ENCODE results near the gene ST6GALNAC4. TPM values are rescaled to one million over a fixed set of nuclear protein-coding genes. Genes with fewer than 3 reads are reported as not detected.
A peak's percentile ranks its signal among the peaks of the same experiment; 100 is the strongest.

ST6GALNAC4 gene
- total and polyA plus RNA-seq, 9 of the 15 experiments (the other 6 are each of a cell fraction or from before 2014, with no cell fraction given), result 2.6 to 43.1 (median 15.4) TPM

- TF ChIP-seq NR2C2 (CRISPR knock-in tag; IDR thresholded peaks at IDR 0.05) (no peak), NR2C2 (tag; IDR thresholded peaks at IDR 0.05) (peak; percentile 86), RBM39 (optimal IDR thresholded peaks at IDR 0.05; ENCODE audit: low read depth, low read length) (no peak), POLR2G (IDR thresholded peaks at IDR 0.05; ENCODE audit: low read depth, low read length) (peak; percentile 18), DNMT1 (IDR thresholded peaks at IDR 0.05) (no peak), FOXK1 (CRISPR knock-in tag; IDR thresholded peaks at IDR 0.05; ENCODE audit: borderline replicate concordance) (no peak), ZNF408 (CRISPR knock-in tag; IDR thresholded peaks at IDR 0.05; ENCODE audit: low read depth) (no peak), THAP12 (CRISPR knock-in tag; IDR thresholded peaks at IDR 0.05) (no peak)
These were observed 10.6 kb upstream of the ST6GALNAC4 start (continued) for GRCh38 chr9:127927201-127927987.

DNA sequence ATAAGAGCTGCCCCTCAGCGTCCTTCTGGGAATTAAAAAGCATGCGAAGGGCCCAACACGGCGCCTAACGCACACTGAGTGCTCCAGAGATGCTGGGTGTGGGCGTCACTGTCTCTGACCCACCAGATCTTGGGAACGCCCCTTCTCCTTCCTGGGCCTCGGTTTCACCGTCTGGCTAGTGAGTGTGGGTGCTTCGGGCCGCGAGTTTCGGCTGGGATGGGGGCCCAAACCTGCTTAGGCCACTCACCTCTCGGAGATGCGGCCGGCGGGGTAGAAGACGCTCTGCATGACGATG is 10.0 kb upstream of the ST6GALNAC4 start:
- H3K9me1 ChIP-seq (ENCODE audit: control insufficient read depth, insufficient read depth, low read length), result no peaks in the 10 kb centered on the region
- 38% methylated on average over 15 of the region's 19 CpGs for WGBS (ENCODE audit: insufficient coverage, low coverage, missing lambda C conversion rate)

More for the DNA sequence above, 10.0 kb upstream of the ST6GALNAC4 start:
- TF ChIP-seq RBFOX2 (IDR thresholded peaks at IDR 0.05; ENCODE audit: low read depth, low read length) (peak; percentile 22; the same call in 1 of the 2 replicates), SP1 (CRISPR knock-in tag; IDR thresholded peaks at IDR 0.05) (peak; percentile 13; the same call in 1 of the 2 replicates), NFIC (IDR thresholded peaks at IDR 0.05) (no peak)
- H3K9ac ChIP-seq (ENCODE audit: insufficient read depth in 1 of 2, low read depth in 2 of 2, low read length in 2 of 2), result peak overlapping the region; percentile 6 to 80; a peak in 2 of 4 replicates
- peak overlapping the region; percentile 76 for H3K4me2 ChIP-seq (ENCODE audit: insufficient read depth, low read length)
- no peaks in the 10 kb centered on the region for H4K20me1 ChIP-seq (replicated peaks; ENCODE audit: control insufficient read depth, insufficient read depth, low read length)
- H2AFZ ChIP-seq (ENCODE audit: low read depth, low read length), result peak overlapping the region; percentile 86
- H3K4me3 ChIP-seq, result peak overlapping the region; percentile 35
- FAIRE-seq, result no peak
- no peaks in the 10 kb centered on the region for H3K79me2 ChIP-seq (ENCODE audit: control insufficient read depth, insufficient read depth, low read length)
- no peaks in the 10 kb centered on the region for H3K27me3 ChIP-seq (ENCODE audit: control insufficient read depth in 2 of 2, insufficient read depth in 2 of 2, low read length in 2 of 2)
- H3K36me3 ChIP-seq (ENCODE audit: control insufficient read depth, insufficient read depth, low read length), result no peaks in the 10 kb centered on the region
- ATAC-seq, result no peak
- DNase-seq (ENCODE audit: extremely low read depth in 1 of 4, low spot score in 3 of 4), result no peak
- H3K27ac ChIP-seq (ENCODE audit: extremely low read depth, low read depth, low read length), result no peak overlapping the region
- H3K4me1 ChIP-seq (replicated peaks in 1 of 2; ENCODE audit: control insufficient read depth in 2 of 2, insufficient read depth in 2 of 2, low read length in 2 of 2), result peaks cover 37 to 63% of the 10 kb centered on the region in 2 experiments
- intact Hi-C loops (cut with micrococcal nuclease), result no loop called here
- ChIA-PET POLR2A (interaction anchor here (0.6 kb wide), 2 partner anchors 178 to 376 kb away, joined by 3 read pairs; no protein-coding TSS in a partner anchor), CTCF (ENCODE audit: low intra/inter-chr PET ratio) (no interaction called here)
- no peaks in the 10 kb centered on the region for H3K9me3 ChIP-seq (replicated peaks; ENCODE audit: control insufficient read depth, insufficient read depth, low read depth, low read length)
- in situ Hi-C loops (cut with MboI), result loop anchor here (5.0 to 10.0 kb wide), 2 partner anchors 425 to 712 kb away; no protein-coding TSS in a partner anchor
- no TSS peak for BruUV-seq (replicated peaks)
